T1000 (cell line): ENCODE measurements around the gene PLCB4.

Experiments used
- DNase-seq: peaks from one replicate; lab custom pipeline; 2025; ENCODE audit warnings: mixed read lengths; lab: John Stamatoyannopoulos, UW

Gene PLCB4

GRCh38 chr20:9453201-9453600, 384.3 kb downstream of the PLCB4 start:
- DNase-seq: no peak

- DNase-seq: no peak
These were observed 385.9 kb downstream of the PLCB4 start for GRCh38 chr20:9454791-9455190.

GRCh38 chr20:9457136-9457535, 388.2 kb downstream of the PLCB4 start:
- DNase-seq: no peak

GRCh38 chr20:9458138-9458796, 389.4 kb downstream of the PLCB4 start:
- DNase-seq: no peak

- no peak for DNase-seq
These were observed 391.6 kb downstream of the PLCB4 start for GRCh38 chr20:9460518-9460917.

- no peak for DNase-seq
These were observed 399.1 kb downstream of the PLCB4 start for GRCh38 chr20:9467995-9468394.

GRCh38 chr20:9474835-9475415, 406.0 kb downstream of the PLCB4 start:
- no peak for DNase-seq

GRCh38 chr20:9475456-9475855, 406.6 kb downstream of the PLCB4 start:
- no peak for DNase-seq

GRCh38 chr20:9476174-9476573, 407.3 kb downstream of the PLCB4 start:
- no peak for DNase-seq

- no peak for DNase-seq
These were observed 407.8 kb downstream of the PLCB4 start for GRCh38 chr20:9476637-9477036.

- DNase-seq: no peak
These were observed 409.9 kb downstream of the PLCB4 start for GRCh38 chr20:9478771-9479170.

- DNase-seq: no peak
These were observed 411.2 kb downstream of the PLCB4 start for GRCh38 chr20:9480066-9480465.

- no peak for DNase-seq
These were observed 413.3 kb downstream of the PLCB4 start for GRCh38 chr20:9482180-9482579.

- no peak for DNase-seq
These were observed 414.2 kb downstream of the PLCB4 start for GRCh38 chr20:9483131-9483530.

- no peak for DNase-seq
These were observed 416.9 kb downstream of the PLCB4 start for GRCh38 chr20:9485614-9486340.

GRCh38 chr20:9487231-9487630, 418.3 kb downstream of the PLCB4 start:
- DNase-seq: no peak

GRCh38 chr20:9488063-9488462, 419.2 kb downstream of the PLCB4 start:
- DNase-seq: no peak

GRCh38 chr20:9490161-9490560, 421.3 kb downstream of the PLCB4 start:
- DNase-seq: no peak

GRCh38 chr20:9490631-9491030, 421.7 kb downstream of the PLCB4 start:
- DNase-seq: no peak

- DNase-seq: no peak
These were observed 422.4 kb downstream of the PLCB4 start for GRCh38 chr20:9491324-9491723.

GRCh38 chr20:9492067-9492466, 423.2 kb downstream of the PLCB4 start:
- no peak for DNase-seq

GRCh38 chr20:9493803-9494202, 424.9 kb downstream of the PLCB4 start:
- DNase-seq: no peak

GRCh38 chr20:9495701-9496100, 426.8 kb downstream of the PLCB4 start:
- no peak for DNase-seq
